SH-SY5Y (cell line): ENCODE results near the gene ROR2.

Source experiments
- GATA2 ChIP-seq: IDR thresholded peaks from 2 replicates; pipeline ENCODE4 v1.6.1; 2011; ENCODE audit warnings: mild to moderate bottlenecking, low read depth, low read length
- GATA3 ChIP-seq: IDR thresholded peaks from 2 replicates; pipeline ENCODE4 v1.6.1; 2011; ENCODE audit warnings: low read depth, mild to moderate bottlenecking, low read length, moderate library complexity

DNA sequence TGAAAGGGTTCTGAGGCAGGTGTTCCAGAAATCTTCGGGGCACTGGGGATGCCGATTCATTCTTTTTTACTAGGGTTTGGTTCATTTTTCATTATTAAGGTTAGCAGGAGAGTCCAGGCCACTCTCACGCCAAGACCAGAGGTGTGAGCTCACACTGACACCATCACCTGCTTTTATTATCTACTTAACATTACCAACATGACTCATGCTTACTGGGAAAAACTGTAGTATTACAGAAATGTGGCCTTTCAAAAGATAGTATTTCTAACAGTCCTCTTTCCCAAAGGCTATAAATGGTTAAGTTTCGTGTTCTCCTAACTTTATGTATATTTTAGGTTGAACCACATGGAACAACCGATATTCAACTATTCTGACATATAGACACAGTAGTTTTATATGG, 222.1 kb downstream of the ROR2 start:
- TF ChIP-seq GATA2 = no peak
- TF ChIP-seq GATA3 = no peak
